Fibroblast of lung (primary cell): ENCODE data around the gene FAM114A1.

Source experiments
- CTCF ChIP-seq, 2 donors: IDR thresholded peaks in 1 of 2; conservative IDR thresholded peaks in 1 of 2; 1 replicate in 1 of 2; 2 replicates in 1 of 2; pipeline ENCODE4 v1.5.1; 2011 to 2012; ENCODE audit warnings: low read length in 2 of 2, control low read depth in 1 of 2, inconsistent platforms in 1 of 2, low read depth in 1 of 2, mild to moderate bottlenecking in 1 of 2
- EZH2 ChIP-seq: IDR thresholded peaks from 2 replicates; pipeline ENCODE4 v1.5.1; 2012; ENCODE audit warnings: low read length, control low read depth, mild to moderate bottlenecking; ENCODE audit errors: missing control alignments

- no peak for TF ChIP-seq CTCF (conservative IDR thresholded peaks at IDR 0.05 in 1 of 2, IDR thresholded peaks at IDR 0.05 in 1 of 2; ENCODE audit: low read depth in 1 of 2, low read length in 2 of 2)
- no peak for TF ChIP-seq EZH2
These were observed 108.7 kb downstream of the FAM114A1 start for GRCh38 chr4:38976308-38976707.
